Measurements from ENCODE around the gene KNDC1.
"Not testable (repeated sequence)": the region's sequence is repeated elsewhere in the genome, so short reads cannot be mapped to it uniquely, and the experiment has no call there.

The KNDC1 gene

GRCh38 chr10:133126431-133127290 is 33.4 kb upstream of the KNDC1 start:
- no peak for DNase-seq

- DNase-seq = peak in 1 of 2 donors; percentile 18
Observed at GRCh38 chr10:133127291-133128125, 32.5 kb upstream of the KNDC1 start.

DNA sequence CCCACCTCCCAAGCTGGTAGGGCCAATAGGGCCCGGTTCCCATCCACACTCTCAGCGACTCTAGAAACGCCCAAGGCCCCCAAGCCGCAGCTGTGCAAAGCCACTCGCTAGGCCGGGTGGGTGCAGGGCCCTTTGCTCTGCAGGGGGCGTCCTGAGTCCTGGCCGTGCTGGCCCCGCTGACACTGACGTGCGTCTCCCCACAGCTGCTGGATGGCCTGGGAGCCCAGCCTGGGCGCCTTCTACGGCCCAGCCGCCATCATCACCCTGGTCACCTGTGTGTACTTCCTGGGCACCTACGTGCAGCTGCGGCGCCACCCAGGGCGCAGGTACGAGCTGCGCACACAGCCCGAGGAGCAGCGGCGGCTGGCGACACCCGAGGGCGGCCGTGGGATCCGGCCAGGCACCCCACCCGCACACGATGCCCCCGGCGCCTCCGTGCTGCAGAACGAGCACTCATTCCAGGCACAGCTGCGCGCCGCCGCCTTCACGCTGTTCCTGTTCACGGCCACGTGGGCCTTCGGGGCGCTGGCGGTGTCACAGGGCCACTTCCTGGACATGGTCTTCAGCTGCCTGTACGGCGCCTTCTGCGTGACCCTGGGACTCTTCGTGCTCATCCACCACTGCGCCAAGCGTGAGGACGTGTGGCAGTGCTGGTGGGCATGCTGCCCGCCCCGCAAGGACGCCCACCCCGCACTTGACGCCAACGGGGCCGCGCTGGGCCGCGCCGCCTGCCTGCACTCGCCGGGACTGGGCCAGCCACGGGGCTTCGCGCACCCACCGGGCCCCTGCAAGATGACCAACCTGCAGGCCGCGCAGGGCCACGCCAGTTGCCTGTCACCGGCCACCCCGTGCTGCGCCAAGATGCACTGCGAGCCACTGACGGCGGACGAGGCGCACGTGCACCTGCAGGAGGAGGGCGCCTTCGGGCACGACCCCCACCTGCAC is 31.6 kb upstream of the KNDC1 start:
- DNase-seq = no peak

GRCh38 chr10:133129071-133129858 is 30.8 kb upstream of the KNDC1 start:
- no peak for DNase-seq

DNA sequence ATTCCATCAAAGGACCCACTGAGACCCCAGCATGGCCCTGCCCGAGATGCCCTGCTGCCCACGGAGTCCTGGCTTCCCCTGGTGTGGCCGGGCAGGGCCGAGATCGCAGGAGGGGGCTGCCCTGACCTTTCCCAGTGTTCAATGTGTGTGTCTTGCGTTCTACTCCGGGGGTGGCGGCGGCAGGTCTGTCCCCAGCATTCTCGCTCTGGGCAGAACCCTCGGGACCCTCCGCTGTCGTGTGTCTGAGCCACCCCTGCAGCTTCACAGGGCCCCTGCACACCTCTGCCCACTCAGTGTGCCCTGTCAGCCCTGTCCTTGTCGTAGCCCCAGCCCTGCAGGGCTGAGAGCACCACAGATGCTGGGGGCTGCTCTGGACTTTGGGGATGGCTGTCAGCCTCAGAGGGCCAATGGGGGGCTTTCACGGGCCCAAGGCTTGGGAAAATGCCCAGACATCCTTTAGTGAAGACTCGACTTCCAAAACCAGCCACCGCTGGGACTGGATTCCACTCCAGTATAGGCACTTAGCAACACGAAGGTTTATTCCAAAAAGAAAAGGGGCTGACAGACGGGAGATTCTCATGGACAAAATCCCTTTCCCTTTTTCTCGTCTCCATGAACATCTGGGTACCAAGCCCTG is 30.0 kb upstream of the KNDC1 start:
- DNase-seq = no peak

- DNase-seq = no peak
Observed at GRCh38 chr10:133130602-133131001, 29.4 kb upstream of the KNDC1 start.

DNA sequence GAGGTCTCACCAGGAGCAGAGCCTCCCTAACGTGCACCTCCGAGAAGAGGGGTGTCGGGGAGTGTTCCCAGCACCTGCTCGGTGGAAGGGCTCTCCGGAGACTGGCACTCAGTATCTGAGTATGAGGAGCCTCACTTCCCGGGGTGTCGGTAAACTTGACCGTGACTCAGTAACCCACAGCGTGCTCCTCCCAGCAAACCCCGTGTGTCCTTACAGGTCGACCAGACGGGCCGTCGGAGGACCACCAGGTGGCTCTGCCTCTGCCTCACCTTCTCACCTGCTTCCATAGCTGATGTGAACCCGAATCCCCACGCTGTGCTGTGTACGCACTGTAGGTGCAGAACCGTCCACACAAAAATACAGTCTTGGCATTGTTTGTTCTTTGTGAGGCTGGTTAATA is 29.0 kb upstream of the KNDC1 start:
- DNase-seq = no peak

GRCh38 chr10:133131734-133132472 is 28.1 kb upstream of the KNDC1 start:
- DNase-seq = no peak

GRCh38 chr10:133132473-133133291 is 27.3 kb upstream of the KNDC1 start:
- no peak for DNase-seq

- DNase-seq = no peak
Observed at GRCh38 chr10:133133471-133134231, 26.4 kb upstream of the KNDC1 start.

- no peak for DNase-seq
Observed at GRCh38 chr10:133134411-133135115, 25.5 kb upstream of the KNDC1 start.

- DNase-seq = no peak
Observed at GRCh38 chr10:133135116-133135465, 24.9 kb upstream of the KNDC1 start.

- DNase-seq = not testable (repeated sequence)
Observed at GRCh38 chr10:133137486-133138145, 22.4 kb upstream of the KNDC1 start.

- DNase-seq = no peak
Observed at GRCh38 chr10:133139551-133140065, 20.4 kb upstream of the KNDC1 start.

GRCh38 chr10:133140417-133141143 is 19.4 kb upstream of the KNDC1 start:
- no peak for DNase-seq

- DNase-seq = no peak
Observed at GRCh38 chr10:133141144-133141957, 18.7 kb upstream of the KNDC1 start.
